Common myeloid progenitor, CD34-positive (primary cell): Measurements from ENCODE around the gene DHCR24.

ENCODE experiments used
- CTCF ChIA-PET: fragments of 350-600 bp; sonication (Branson Sonifier 250); formaldehyde crosslinking; loops from one replicate; lab custom pipeline; 2021; ENCODE audit warnings: antibody characterized with exemption; lab: Charles Lee
- POLR2A ChIA-PET: fragments of 350-600 bp; sonication (Branson Sonifier 250); formaldehyde crosslinking; loops from one replicate; lab custom pipeline; 2021; ENCODE audit warnings: antibody characterized with exemption; lab: Charles Lee
- DNase-seq, 3 donors: peaks; one replicate each; pipeline versions ENCODE4 v3.0.0 to v3.0.0-alpha.2; 2013
- H3K27ac ChIP-seq, 2 experiments: 1 replicate in 1 of 2; 2 replicates in 1 of 2; pipeline ENCODE4 v1.7.0; 2013; ENCODE audit warnings: inconsistent platforms in 2 of 2, low read length in 2 of 2, mild to moderate bottlenecking in 2 of 2, low read depth in 1 of 2, moderate library complexity in 1 of 2; ENCODE audit not compliant: severe bottlenecking in 2 of 2, insufficient read depth in 1 of 2, poor library complexity in 1 of 2
- H3K27me3 ChIP-seq, 5 experiments: replicated peaks in 2 of 5; 1 replicate in 3 of 5; 2 replicates in 2 of 5; pipeline versions ENCODE4 v1.6.1 to v1.7.0; 2013; ENCODE audit warnings: low read length in 4 of 5, mild to moderate bottlenecking in 2 of 5, moderate library complexity in 2 of 5, inconsistent platforms in 1 of 5; ENCODE audit not compliant: insufficient read depth in 5 of 5, control insufficient read depth in 4 of 5
- H3K36me3 ChIP-seq, 4 experiments: 1 replicate in 2 of 4; 2 replicates in 2 of 4; pipeline versions ENCODE4 v1.6.1 to v1.7.0; 2013; ENCODE audit warnings: low read length in 3 of 4, control low read depth in 1 of 4, mild to moderate bottlenecking in 1 of 4; ENCODE audit not compliant: control insufficient read depth in 4 of 4, insufficient read depth in 4 of 4
- H3K4me1 ChIP-seq, 4 experiments: 1 replicate in 3 of 4; 2 replicates in 1 of 4; pipeline versions ENCODE4 v1.6.1 to v1.7.1; 2013; ENCODE audit warnings: low read length in 3 of 4, mild to moderate bottlenecking in 3 of 4, control low read depth in 1 of 4, inconsistent platforms in 1 of 4, moderate library complexity in 1 of 4; ENCODE audit not compliant: control insufficient read depth in 4 of 4, insufficient read depth in 4 of 4; ENCODE audit errors: control extremely low read depth in 1 of 4
- H3K4me3 ChIP-seq, 7 experiments: 1 replicate in 4 of 7; 2 replicates in 3 of 7; pipeline versions ENCODE4 v1.5.1 to v1.7.0; 2013; ENCODE audit warnings: mild to moderate bottlenecking in 7 of 7, low read length in 6 of 7, moderate library complexity in 6 of 7, inconsistent platforms in 2 of 7, low read depth in 2 of 7, control low read depth in 1 of 7; ENCODE audit not compliant: insufficient read depth in 4 of 7, control insufficient read depth in 1 of 7; ENCODE audit errors: extremely low read depth in 1 of 7
- H3K9me3 ChIP-seq, 5 experiments: 1 replicate in 4 of 5; 2 replicates in 1 of 5; pipeline versions ENCODE4 v1.6.1 to v1.7.1; 2013; ENCODE audit warnings: low read length in 4 of 5, mild to moderate bottlenecking in 2 of 5, inconsistent platforms in 1 of 5, low read depth in 1 of 5, moderate library complexity in 1 of 5; ENCODE audit not compliant: control insufficient read depth in 4 of 5, insufficient read depth in 2 of 5; ENCODE audit errors: control extremely low read depth in 1 of 5
- WGBS: methylation state at CpG from one replicate; pipeline ENCODE4 v1.1.5; 2013; ENCODE audit not compliant: insufficient coverage; 5-methylcytosine and 5-hydroxymethylcytosine counted together

DHCR24 gene

GRCh38 chr1:54808443-54809207 lies 78.4 kb downstream of the DHCR24 start:
- peaks cover 0 to 5% (median 0%) of the 10 kb centered on the region in 4 experiments for H3K4me1 ChIP-seq
- no peaks in the 10 kb centered on the region for H3K27me3 ChIP-seq
- ChIA-PET CTCF (interaction anchor here (0.8 to 1.5 kb wide), 2 partner anchors 8 to 38 kb away, joined by 3 to 14 read pairs; partner anchors contain the start of gene TTC22), POLR2A (no interaction called here)
- H3K27ac ChIP-seq = no peak overlapping the region
- H3K36me3 ChIP-seq = no peaks in the 10 kb centered on the region
- no peaks in the 10 kb centered on the region for H3K9me3 ChIP-seq
- WGBS = 94% methylated on average over 9 of the region's 12 CpGs
- H3K4me3 ChIP-seq = no peak overlapping the region
- no peak for DNase-seq

DNA sequence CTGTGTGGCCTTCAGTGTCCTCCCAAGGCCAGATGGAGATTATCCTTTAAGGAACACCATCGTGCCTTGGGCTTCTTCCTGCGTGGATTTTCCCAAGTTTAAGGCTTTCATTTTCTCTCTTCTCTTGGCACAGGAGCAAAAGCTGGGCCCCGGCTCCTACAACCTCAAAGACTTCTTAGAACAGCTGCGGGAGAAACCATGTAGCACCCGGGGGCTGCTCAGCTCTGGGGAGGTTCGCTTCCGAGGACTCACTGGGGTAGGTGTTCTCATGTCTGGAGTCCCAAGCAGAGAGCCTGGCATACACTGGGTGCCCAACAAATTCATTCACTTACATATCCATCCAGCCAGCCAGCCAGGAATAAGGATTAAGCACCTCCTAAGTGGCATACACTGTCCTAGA lies 79.2 kb downstream of the DHCR24 start:
- no peaks in the 10 kb centered on the region for H3K36me3 ChIP-seq
- H3K27ac ChIP-seq = no peak overlapping the region
- H3K4me1 ChIP-seq = peaks cover 0 to 5% (median 0%) of the 10 kb centered on the region in 4 experiments
- no peak for DNase-seq
- ChIA-PET CTCF (no interaction called here), POLR2A (no interaction called here)
- WGBS = 89% methylated on average over 7 of the region's 7 CpGs
- no peak overlapping the region for H3K4me3 ChIP-seq
- H3K9me3 ChIP-seq = no peaks in the 10 kb centered on the region
- H3K27me3 ChIP-seq = no peaks in the 10 kb centered on the region

DNA sequence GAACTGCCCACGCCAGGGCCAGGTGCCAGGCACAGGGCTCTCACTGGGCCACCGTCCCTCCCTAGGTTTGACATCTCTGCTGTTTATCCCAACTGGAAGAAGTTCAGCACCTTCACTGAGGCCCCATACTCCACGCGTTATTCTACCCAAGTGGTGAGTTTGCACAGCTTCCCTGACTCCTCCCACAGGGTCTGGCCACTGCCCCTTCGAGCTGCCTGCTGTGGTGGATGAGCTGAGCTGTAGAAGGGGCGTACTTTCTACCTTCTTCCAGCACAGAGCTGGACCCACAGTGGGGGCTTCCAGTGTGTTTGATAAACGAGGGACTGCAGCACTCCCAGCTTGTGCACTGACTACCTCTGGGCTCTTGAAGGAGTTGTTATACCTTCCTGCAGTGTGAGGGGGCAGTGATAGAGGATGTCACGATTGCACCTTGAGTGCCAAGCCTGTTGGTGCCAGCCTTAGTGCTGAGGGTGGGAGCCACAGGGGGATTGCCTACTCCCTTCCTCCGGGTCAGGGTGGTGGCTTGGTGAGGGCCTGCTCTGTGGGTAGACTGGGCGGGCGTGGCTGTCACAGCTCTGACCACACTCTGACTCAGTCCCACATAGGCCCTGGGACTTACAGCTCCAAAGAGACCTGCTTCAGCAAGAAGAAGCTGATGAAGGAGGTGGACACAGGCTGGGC lies 79.9 kb downstream of the DHCR24 start:
- POLR2A ChIA-PET = interaction anchor here (0.5 kb wide), 1 partner anchor 583 kb away, joined by 3 read pairs; no protein-coding TSS in a partner anchor
- peak in 2 of 3 donors; percentile 17 to 33 for DNase-seq
- Histone ChIP-seq H3K4me3 (no peak overlapping the region), H3K9me3 (no peaks in the 10 kb centered on the region), H3K36me3 (no peaks in the 10 kb centered on the region), H3K27ac (no peak overlapping the region), H3K27me3 (no peaks in the 10 kb centered on the region), H3K4me1 (peaks cover 0 to 5% (median 0%) of the 10 kb centered on the region in 4 experiments)
- CTCF ChIA-PET = interaction anchor here (1.2 to 1.6 kb wide), 2 partner anchors 84 to 132 kb away, joined by 3 to 5 read pairs; no protein-coding TSS in a partner anchor
- WGBS = 97% methylated on average over 10 of the region's 11 CpGs

GRCh38 chr1:54805981-54806381 lies 81.0 kb downstream of the DHCR24 start:
- DNase-seq = no peak
- ChIA-PET CTCF (interaction anchor here (0.7 to 1.6 kb wide), 3 partner anchors 82 to 334 kb away, joined by 3 to 5 read pairs (median 3); no protein-coding TSS in a partner anchor), POLR2A (no interaction called here)
- peaks cover 0 to 3% (median 0%) of the 10 kb centered on the region in 5 experiments for H3K27me3 ChIP-seq
- H3K4me1 ChIP-seq = peaks cover 3 to 15% (median 7%) of the 10 kb centered on the region in 4 experiments
- H3K4me3 ChIP-seq = no peak overlapping the region
- H3K36me3 ChIP-seq = no peaks in the 10 kb centered on the region
- H3K9me3 ChIP-seq = no peaks in the 10 kb centered on the region
- no peak overlapping the region for H3K27ac ChIP-seq
- 92% methylated on average over 28 of the region's 35 CpGs for whole genome bisulfite sequencing

DNA sequence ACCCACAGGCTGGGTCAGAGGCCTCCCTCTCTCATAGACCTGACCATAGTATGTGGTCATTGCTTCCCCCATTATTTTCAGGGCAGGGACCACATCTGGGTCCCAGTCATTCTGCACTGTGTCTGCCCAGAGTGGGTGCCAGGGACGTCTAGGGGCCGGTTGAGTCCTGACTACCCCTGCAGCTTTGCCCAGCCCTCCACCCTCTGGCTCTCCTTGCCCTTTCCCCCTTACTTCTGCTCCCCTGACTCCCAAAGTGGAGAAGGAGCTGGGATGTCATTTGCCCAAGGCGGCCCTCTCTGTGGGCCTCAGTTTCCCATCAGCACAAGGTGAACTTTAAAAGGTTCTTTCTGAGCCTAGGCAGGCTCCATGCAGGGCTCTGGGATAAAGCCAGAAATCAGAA lies 81.5 kb downstream of the DHCR24 start:
- H3K27ac ChIP-seq = no peak overlapping the region
- WGBS = 100% methylated on average over 1 of the region's 3 CpGs

DNA sequence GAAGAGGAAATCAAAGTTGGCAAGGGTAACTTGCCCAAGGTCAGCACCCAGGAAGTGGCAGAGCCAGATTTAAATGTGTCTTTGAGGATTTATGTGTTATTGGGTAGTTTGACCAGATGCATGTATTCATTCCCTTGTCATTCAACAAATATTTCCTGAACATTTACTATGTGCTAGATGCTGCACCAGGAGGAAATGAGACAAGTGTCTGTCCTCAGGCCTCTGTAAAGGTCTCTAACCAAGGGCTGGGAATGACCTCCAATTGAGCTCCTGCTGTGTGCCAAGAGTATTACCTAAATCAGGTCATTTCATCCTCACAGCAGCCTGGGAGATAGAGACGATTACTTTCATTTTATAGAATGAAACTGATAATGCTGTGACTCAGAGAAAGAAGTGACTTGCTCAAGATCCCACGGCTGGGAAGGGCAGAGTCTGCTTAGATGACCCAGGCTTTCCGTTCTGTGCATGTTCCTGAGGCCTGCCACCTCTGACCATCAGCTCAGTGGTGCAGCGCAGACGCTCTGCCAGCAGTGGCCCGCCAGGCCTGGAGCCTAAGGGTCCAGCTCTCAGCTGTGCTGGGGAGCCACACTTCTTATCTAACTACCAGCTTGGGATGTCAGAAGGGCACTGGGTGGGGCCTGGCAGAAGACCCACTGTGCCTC lies 82.4 kb downstream of the DHCR24 start:
- no peaks in the 10 kb centered on the region for H3K9me3 ChIP-seq
- peaks cover 3 to 25% (median 13%) of the 10 kb centered on the region in 4 experiments for H3K4me1 ChIP-seq
- WGBS = 100% methylated on average over 4 of the region's 6 CpGs
- POLR2A ChIA-PET = no interaction called here
- no peaks in the 10 kb centered on the region for H3K36me3 ChIP-seq
- CTCF ChIA-PET = no interaction called here
- peaks cover 0 to 3% (median 0%) of the 10 kb centered on the region in 5 experiments for H3K27me3 ChIP-seq
- H3K4me3 ChIP-seq = no peak overlapping the region
- H3K27ac ChIP-seq = no peak overlapping the region
- DNase-seq = no peak

More for the DNA sequence above, 81.5 kb downstream of the DHCR24 start:
- Histone ChIP-seq H3K4me3 (no peak overlapping the region), H3K36me3 (no peaks in the 10 kb centered on the region), H3K9me3 (no peaks in the 10 kb centered on the region), H3K4me1 (peaks cover 3 to 20% (median 11%) of the 10 kb centered on the region in 4 experiments), H3K27me3 (peaks cover 0 to 3% (median 0%) of the 10 kb centered on the region in 5 experiments)
- POLR2A ChIA-PET = no interaction called here
- DNase-seq = no peak
- CTCF ChIA-PET = interaction anchor here (1.6 kb wide), 1 partner anchor 82 kb away, joined by 5 read pairs; no protein-coding TSS in a partner anchor
